GM19467 (cell line): Measurements from ENCODE around the gene TSPAN5.
"Not testable (repeated sequence)": the region's sequence is repeated elsewhere in the genome, so short reads cannot be mapped to it uniquely, and the experiment has no call there.

Experiments
- ATAC-seq: cut with Tn5 transposase; IDR thresholded peaks from one replicate; pipeline ENCODE4 v1.9.1; 2021; ENCODE audit warnings: mild to moderate bottlenecking, moderate library complexity; ENCODE audit not compliant: unreplicated experiment

Gene TSPAN5

DNA sequence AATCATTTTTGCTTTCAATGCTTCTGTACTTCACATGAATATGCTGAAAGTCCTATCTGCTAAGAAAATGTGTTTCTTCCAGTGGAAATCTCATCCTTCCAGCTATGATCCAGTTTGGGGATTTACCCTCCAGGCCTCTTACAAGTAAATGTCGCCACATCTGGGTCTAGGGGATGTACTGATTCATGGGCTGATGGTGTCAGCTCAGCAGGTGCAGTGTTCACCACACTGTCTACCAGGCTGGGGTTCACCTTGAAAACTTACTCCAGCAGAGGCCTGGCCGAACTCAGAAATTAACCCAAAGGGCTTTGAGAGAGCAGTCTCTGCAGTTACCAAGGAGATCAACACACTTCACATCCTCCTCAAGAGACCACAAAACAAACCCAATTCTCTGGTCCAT is 154.3 kb downstream of the TSPAN5 start:
- ATAC-seq, result no peak

DNA sequence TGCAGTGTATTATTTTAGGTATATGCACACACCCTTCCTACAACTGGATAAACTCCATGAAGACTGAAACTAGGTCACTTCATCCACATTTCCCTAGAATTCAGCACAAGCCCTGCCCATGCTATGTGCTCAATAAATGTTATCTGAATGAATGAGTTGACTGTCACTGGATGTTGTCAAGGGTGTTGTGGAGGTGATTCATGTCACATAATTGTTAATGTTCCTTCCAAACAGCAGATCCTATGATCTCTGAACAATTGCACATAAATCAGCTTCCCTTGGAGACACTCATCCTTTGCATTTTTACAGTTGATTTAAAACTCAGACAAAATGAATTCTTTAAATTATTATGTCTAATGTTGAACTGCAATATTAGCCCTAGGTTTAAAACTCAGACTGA is 154.7 kb downstream of the TSPAN5 start:
- no peak for ATAC-seq

- ATAC-seq, result no peak
Measured at GRCh38 chr4:98502624-98503023, 155.8 kb downstream of the TSPAN5 start.

GRCh38 chr4:98502031-98502430 is 156.4 kb downstream of the TSPAN5 start:
- no peak for ATAC-seq

- no peak for ATAC-seq
Measured at GRCh38 chr4:98501383-98501782, 157.0 kb downstream of the TSPAN5 start.

DNA sequence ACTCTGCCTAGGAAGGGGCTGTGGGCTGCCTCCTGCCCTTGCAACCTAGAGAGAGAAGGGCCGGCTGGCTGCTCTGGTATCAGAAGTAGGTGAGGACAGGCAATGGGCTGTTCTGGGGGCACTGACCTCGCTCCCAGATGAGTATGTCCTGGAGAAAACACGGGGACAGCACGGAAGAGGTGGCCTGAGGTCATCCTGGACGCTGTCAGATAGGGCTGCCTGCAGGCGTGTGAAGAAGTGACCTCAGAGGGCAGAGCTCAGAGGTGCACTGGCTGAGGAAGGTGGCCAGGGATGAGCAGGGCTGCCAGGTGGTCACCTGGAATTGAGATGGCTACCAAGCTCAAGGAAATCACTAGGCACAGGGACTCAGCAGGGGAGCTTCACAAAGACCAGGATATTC is 159.6 kb downstream of the TSPAN5 start:
- no peak for ATAC-seq

GRCh38 chr4:98496152-98496845 is 162.1 kb downstream of the TSPAN5 start:
- no peak for ATAC-seq

DNA sequence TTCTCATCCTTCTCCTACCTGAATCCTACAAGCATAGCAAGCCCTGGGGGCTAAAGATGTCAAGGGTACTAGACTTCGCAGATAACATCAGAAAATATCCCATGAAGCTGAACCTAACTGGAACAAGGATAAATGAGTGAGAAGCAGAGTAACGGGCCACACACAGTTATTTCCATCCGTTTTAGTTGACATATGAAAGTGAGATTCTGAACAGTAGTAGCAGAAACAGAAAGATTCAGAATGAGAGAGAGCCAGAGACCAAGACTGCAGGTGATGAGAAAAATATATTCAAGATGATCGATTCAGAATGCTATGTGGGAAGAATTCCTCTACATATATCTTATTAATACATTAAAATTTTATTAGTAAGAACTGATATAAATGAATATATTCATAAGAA is 165.1 kb downstream of the TSPAN5 start:
- ATAC-seq, result no peak

GRCh38 chr4:98491899-98492559 is 166.4 kb downstream of the TSPAN5 start:
- no peak for ATAC-seq

DNA sequence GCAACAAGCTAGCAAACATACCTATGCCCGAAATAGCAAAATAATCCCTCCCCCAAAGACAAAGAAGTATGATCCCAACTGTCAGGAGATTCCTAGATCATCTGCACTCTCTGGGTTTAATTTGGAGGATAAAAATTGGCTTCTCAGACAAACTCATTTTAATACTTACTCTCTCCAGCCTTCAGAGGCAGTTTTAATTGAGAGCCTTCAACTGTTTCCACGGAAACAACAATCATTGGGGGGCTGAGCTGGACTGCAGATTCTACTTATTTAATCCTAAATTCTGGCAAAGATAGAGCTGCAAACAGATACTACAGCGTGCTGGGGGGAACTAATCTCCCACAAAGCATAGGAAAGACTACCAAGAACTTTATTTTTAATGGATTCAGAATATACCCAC is 168.2 kb downstream of the TSPAN5 start:
- no peak for ATAC-seq

DNA sequence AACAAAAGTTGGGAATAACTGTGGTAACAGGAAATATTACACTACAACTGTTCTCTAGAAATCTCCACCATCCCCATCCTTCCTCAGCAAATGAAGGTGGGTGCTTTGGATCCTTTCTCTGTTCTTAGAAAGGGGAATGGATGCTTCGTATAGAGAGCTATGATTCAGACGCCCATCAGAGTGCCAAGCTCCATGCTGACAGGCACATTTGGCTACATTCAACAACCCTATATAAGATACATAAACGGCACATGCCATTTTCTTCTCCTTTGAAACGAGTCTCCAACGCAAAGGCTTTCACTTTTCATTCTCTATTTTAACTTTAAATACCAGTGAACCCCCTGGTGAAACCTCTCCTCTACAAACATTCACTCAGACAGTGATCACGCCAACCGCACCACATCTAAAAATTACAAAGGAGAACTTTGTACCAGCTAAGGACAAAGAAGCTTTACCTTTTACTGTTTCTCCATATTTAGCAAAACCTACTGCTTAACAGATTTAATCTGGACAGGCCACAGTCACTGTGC is 172.5 kb downstream of the TSPAN5 start:
- no peak for ATAC-seq

GRCh38 chr4:98484031-98484430 is 174.4 kb downstream of the TSPAN5 start:
- ATAC-seq, result no peak

DNA sequence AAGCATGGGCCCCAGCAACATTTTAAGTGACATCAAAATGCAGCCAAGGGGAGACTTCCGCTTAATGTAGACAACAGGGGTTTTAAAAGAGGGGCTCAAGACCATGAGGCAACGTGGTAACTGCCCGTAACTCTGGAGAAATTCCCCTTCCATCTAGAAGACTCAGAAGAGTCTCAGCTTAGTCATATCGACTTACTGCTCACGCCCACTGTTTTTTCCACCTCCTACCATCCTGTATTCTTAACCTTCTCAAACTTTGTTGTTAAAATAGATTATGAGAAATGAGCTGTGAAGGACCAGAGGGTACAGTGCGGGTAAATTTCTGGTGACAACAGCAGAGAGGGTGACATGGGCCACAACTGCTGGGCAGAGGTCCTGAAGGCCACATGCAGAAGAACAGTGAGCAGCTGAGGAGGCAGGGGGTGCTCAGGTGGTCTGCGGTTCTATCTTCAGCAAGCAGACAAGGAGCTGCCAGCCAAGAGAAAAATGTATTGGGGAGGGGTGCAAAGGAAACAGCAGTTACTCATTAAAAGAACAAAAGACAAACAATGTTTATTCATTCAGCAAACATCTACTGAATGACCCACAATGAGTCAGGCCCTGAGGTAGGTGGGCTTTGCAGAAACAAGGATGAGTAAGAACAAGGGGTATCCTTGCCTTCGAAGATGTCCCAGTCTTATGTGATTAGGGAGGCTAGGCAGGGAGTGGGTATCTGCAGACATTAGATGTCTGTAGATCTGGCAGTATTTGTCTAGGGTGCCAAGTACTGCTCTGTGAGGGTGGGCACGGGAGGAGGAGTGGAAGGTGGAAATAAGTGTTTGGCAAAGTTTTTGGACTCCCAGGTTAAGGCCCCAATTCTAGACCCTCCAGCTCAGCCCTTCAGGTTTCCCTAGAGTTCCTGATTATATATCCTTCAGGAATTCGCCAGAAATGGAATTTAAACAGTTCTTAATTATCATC is 175.3 kb downstream of the TSPAN5 start:
- ATAC-seq, result peak; percentile 85

DNA sequence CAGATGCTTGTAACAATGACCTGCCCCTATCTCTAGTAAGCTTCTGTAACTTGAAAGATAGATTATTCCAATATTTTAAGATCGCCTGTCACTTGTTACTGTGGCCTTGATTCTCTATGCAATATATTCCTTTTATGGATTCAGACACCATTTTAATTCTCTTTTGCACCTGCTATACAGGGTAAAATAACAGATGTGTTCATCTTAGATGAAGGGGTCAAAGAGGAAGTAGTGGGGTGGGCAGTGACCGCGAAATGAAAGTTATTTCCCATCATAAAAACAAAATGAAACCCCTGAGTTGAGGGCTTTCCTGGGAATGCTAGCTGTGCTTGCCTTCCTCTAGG is 175.9 kb downstream of the TSPAN5 start:
- no peak for ATAC-seq

- ATAC-seq, result no peak
Measured at GRCh38 chr4:98481167-98481566, 177.2 kb downstream of the TSPAN5 start.

- no peak for ATAC-seq
Measured at GRCh38 chr4:98480535-98480934, 177.9 kb downstream of the TSPAN5 start.

DNA sequence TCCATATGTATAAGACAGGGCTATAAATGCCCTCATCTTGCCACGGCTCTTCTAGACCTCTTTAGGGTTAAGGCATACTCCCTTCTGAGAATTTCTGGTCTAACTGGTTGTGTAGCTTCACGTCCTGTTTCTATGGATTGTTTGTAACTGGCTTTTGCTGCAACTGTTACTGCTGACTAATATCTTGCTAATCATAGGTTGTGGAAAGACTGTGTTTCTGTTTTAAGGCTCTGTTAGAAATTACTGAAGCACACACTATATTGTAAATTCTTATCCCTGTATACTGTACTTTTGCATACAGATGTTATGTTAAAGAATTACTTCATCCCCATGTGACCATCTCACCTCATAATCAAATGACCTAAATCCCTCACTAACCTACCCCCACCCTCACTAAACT is 178.8 kb downstream of the TSPAN5 start:
- ATAC-seq, result not testable (repeated sequence)

GRCh38 chr4:98476891-98477290 is 181.5 kb downstream of the TSPAN5 start:
- ATAC-seq, result no peak

GRCh38 chr4:98474408-98474844 is 184.0 kb downstream of the TSPAN5 start:
- ATAC-seq, result no peak

DNA sequence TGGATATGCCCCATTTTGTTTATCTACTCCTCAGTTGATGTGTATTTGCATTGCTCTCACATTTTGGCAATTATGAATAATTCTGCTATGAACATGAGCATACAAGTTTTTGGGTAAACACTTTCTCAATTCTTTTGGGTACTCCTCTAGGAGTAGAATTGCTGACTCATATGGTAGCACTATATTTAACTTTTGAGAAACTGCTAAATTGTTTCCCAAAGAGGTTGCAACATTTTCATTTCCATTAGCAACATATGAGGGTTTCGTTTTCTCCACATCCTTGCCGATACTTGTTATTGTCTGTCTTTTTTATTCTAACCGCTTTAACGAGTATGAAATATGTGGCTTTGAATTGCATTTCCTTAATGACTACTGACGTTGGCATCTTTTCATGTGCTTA is 185.4 kb downstream of the TSPAN5 start:
- ATAC-seq, result no peak

GRCh38 chr4:98470831-98471230 is 187.6 kb downstream of the TSPAN5 start:
- ATAC-seq, result no peak
